GM18951 (cell line): Measurements from ENCODE around the gene RCE1.

Source experiments
- POLR2A ChIP-seq: IDR thresholded peaks from 4 replicates; pipeline ENCODE4 v1.6.1; 2011; ENCODE audit warnings: mild to moderate bottlenecking; ENCODE audit not compliant: insufficient read length, insufficient read depth; ENCODE audit errors: extremely low read depth
- in situ Hi-C: fragments of 300-500 bp; cut with MboI; formaldehyde crosslinking; loops from one replicate; pipeline ENCODE4 v1.12.0; 2022; ENCODE audit warnings: low sequenced_read_pairs, mixed read lengths, inconsistent platforms; ENCODE audit not compliant: unreplicated experiment

Gene RCE1

DNA sequence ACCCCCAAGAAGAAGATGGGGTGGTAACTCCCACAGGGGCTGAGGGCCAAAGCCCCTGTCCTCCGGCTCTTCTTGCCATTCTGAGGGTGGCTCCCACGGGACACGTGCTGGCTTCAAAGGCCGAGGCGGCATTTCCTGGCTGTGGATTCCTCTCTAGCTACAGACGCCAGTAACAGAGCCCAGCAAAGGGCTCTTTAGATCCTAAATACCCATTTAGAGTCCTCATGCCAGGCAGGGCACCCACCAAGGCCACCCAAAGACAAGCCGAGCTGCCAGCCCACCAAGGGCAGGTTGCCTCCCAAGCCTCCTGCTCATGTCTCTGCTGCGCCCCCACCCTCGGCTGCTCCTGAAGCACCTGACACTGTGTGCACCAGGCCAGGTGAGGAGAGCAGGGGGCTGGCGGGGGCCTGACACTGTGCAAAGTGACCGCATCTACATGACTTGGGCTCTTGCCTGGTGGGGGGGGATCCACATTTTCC is 19.4 kb downstream of the RCE1 start:
- in situ Hi-C loops = no loop called here
- no peak for TF ChIP-seq POLR2A

DNA sequence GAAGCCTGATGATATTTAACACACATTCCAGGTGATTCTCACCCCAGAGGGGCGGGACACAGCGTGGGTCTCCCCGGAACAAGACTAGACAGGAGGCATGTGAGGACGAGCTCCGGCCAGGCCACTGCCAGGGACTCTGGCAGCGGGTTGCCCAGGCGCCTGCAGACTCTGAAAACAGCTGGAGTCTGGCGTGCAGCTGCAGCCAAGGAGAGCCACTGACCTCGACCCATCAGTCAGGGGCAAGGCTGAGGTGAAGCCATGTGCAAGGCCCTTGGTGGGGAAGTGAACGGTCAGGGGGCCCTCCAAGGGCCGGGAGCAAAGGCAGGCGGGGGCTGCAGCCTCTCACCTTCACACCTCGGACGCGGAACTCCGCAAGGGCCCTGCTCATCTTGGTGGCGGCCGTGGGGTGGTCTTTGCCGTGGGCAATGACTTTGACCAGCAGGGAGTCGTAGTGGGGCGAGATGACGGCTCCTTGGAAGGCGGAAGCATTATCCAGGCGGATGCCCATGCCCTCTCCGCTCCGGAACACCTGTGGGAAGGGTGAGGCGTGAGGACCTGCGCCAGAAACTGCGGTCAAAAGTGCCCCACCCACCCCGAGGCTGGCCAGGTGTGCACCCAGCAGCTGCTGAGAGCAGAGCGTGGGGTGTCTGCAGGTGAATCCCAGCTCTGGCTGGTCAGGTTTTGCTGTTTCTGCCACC is 20.3 kb downstream of the RCE1 start:
- TF ChIP-seq POLR2A = no peak
- in situ Hi-C loops = no loop called here

DNA sequence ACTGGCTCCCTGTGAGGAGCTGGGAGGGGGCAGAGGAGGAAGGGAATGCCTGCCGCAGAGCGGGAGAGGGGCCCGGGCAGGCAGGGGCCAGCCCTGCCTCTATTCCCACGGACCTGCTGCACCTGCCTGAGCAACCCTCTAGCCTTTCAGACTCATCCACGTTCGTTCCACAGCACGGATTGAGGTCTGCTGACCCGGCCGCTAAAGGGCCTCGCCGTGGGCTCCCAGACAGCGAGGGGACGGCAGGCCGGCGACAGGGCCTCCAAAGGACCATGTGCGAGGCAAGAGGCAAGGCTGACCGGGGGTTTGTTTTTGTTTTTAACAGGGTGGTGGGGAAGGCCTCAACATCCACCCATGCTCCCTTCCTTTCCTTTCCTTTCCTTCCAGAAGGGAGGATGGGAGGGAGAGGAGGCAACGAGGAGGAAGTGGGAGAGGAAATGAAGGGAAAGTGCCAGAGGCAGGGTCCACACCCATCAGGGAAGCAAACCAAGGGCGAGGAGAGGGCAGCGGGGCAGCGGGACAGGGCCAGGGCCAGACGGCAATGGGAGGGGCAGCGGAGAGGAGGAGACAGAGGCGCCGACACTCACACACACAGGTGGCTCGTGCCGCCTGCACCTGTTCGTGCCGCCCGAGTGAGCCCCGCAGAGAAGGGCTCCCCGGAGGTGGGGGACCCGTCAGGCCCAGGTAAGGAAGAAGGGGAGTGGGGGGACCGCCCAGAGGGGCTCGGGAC is 21.1 kb downstream of the RCE1 start:
- TF ChIP-seq POLR2A = no peak
- in situ Hi-C loops = no loop called here

DNA sequence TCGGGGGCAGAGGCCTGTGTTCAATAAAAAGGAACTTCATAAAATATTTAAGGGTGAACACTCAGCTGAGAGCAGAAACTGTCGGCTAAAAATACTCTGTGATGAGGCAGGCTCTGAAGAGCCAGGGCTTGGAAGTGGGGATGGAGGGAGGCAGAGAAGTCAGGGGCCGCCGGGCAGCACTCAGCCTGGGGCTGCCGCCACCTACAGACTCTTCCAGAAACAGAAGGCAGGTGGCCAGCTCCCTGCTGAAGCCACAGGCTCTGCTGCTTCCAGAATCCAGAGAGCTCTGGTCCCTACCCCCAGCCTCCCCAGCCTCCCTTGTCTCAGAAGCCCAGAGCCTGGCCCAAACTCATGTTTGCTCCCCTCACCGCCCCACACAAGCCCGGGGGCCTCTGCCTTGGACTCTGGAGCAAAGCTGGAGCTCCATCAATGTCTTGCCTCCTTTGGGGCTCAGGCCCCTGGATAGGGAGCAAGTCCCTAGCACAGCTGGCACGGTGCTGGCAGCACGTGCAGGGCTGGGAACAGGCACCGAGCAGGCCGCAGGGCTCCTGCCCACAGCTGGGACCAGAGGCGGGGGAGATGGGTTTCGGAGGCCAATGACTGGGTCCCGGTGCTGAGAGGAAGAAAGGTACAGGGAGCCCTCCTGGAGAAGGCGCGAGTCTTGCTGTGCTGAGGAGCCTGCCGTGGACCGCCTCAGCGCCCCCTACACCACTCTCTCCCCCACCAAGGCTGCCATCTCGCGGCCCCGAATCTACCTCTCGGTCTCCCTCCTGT is 21.9 kb downstream of the RCE1 start:
- TF ChIP-seq POLR2A = no peak
- in situ Hi-C loops = no loop called here

DNA sequence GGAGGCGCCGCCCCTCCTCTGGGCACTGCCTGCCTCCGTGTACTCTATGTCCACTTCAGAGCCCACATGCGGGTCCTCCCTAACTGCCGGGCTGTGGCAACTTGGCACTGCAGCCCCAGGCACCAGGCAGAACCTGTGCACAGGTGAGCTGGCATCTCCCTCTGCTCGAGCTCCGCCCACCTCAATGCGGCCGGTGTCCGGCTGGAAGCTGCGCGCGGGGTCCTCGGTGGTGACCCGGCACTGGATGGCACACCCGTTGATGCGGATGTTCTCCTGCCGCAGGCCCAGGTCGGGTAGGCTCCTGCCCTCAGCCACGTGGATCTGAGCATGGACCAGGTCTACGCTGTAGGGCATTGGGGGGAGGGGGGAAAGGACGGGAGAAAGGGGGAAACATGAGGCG is 22.8 kb downstream of the RCE1 start:
- TF ChIP-seq POLR2A = no peak
- in situ Hi-C loops = no loop called here

DNA sequence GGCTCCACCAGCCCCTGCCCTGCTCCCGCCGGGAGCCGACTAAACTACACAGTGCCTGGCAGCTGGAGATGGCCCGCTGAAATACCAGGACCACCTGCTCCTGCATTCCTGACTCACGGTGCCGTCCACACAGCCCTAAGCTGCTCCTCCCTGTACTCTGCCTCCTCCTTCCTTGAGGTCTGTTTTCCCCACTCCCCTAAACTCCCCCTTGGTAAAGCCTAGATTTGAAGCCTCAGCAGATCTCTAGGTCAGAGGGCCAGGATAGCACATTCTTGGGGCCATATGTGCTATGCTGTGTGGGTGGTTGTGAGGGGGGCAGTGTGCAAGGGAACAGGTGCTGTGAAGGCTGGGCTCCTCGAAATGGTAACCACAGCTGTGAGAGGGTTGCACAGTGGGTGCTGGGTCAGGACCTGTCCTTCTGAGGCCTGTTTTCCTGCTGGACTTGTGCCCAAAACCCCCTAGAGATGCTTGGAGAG is 23.3 kb downstream of the RCE1 start:
- in situ Hi-C loops = no loop called here
- TF ChIP-seq POLR2A = no peak

DNA sequence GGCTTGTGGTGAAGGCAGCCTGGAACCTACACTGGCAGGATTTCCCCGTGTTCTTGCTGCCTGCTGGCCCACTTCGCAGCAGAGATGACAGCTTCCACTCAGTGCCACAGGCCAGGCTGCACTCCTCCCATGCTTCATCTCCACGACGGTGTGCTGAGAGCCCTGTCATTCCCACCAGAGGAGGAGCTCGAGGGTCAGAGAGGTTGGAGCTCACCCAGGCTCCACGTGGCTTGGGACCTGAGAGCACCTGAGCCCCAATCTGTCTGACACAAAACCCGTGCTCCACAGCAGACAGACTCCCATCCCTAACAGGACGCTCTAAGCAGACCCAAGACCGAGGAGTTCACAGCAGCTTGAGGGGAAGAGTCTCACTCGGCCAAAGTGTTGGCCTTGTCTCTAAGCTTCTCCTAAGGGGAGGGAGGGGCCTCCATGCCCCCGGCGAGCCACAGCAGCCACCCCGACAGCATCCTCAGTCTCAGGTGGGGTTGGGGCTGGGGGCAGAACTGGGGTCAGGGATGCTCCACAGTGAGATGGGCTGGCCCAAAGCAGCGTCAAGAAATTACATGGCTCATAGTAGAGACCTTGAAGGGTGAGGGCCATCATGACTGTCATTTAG is 24.3 kb downstream of the RCE1 start:
- in situ Hi-C loops = no loop called here
- TF ChIP-seq POLR2A = no peak

DNA sequence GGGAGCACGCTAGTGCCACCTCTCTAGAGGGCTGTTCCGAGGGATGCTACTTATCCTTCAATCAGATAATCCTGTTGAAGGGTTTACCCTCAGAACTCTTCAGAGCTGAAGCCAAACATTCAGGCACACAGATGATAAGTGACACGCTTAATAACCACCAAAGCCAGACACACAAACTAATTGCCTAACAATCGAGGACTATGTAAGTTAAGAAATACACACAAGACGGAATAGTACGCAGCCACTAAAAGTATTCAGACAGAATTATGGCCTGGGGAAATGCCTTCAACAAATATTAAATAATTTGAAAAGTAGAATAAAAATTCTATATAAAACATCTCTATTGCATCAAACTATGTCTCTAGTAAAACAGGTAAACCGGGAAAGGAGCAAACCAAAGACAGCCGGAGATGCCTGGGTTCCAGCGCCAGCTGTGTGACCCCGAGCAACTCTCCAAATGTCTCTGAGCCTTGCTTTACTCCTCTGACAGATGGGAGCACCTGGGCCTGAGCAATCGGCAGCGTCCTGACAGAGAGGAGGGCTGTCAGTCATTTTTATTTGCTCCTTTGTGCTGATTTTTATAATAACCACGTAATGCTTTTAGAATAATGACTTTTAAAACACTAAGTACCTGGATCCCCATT is 25.0 kb downstream of the RCE1 start:
- in situ Hi-C loops = no loop called here

DNA sequence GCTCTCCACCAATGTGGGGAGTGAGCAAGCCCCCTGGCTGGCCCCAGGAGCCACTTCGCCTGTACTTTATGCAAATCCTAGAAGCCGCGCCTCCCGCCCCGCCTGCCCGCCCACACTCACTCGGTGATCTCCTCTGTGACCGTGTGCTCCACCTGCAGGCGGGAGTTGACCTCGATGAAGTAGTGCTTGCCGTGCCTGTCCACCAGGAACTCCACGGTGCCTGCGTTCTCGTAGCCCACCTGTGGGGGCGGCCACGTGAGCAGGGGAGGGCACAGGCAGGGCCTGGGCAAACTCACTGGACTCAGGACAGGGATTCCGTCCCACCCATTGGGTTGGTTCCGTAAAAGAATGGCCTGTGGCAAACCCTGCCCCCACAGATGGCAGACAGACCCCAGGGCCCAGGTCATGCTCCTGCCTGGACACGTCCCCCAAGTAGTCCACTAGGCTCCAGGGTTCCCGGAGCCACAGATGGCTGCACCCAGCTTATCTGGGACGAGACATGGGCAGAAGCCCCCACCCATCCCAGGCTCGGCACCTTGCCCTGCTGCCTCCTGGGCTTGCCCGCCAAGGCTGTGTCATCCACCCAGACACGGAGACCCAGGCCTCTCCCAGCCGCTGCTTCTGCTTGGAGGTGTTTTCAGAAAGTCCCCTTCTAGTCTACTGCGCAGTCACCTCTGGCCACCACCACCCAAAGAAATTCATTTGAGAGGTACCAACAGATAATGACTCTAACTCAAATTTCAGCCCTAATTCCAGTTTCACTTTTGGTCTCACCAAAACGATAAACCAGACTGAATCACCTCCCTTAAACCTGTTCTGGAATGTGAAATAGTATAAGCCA is 25.7 kb downstream of the RCE1 start:
- no peak for TF ChIP-seq POLR2A

More for the DNA sequence above, 25.0 kb downstream of the RCE1 start:
- TF ChIP-seq POLR2A = no peak

DNA sequence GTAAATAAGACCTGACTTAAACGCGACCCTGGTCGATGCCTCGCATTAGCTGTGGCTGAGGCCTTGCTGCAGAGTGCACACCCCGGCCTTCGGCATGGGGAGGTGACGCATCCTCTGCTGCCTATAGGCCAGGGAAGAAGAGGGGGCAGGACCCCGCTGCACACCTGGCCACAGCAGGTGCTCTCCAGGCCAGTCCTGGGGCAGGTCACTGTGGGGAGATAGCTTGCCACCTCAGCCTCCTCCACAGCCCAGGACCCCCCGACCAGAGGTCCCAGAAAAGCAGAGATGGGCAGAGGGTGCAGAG is 26.3 kb downstream of the RCE1 start:
- in situ Hi-C loops = no loop called here

More for the DNA sequence above, 25.7 kb downstream of the RCE1 start:
- in situ Hi-C loops = no loop called here

DNA sequence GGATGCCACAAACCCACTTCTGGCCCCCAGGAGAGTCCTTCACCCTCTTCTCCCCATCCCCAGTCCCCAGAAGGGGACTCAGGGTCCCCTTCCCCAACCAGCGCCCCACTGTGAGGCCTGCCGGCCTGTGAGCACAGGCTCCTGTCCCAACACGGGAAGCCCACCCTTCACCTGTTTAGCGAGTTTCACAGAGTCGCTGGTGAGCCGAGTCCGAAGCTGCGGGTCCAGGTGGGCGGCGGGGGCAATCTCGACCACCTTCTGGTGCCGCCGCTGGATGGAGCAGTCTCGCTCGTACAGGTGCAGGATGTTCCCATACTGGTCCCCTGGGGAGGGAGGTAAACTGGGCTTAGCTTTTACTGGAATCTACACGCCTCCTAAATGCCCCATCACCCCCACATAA is 26.9 kb downstream of the RCE1 start:
- TF ChIP-seq POLR2A = no peak
- in situ Hi-C loops = no loop called here

More for the DNA sequence above, 26.3 kb downstream of the RCE1 start:
- no peak for TF ChIP-seq POLR2A
